Measurements from ENCODE around the gene CAPN2. TPM values are rescaled to one million over a fixed set of nuclear protein-coding genes. Genes with fewer than 3 reads are reported as not detected.

Gene CAPN2
- total RNA-seq, 1 donor from 2014 or later: 178 TPM

DNA sequence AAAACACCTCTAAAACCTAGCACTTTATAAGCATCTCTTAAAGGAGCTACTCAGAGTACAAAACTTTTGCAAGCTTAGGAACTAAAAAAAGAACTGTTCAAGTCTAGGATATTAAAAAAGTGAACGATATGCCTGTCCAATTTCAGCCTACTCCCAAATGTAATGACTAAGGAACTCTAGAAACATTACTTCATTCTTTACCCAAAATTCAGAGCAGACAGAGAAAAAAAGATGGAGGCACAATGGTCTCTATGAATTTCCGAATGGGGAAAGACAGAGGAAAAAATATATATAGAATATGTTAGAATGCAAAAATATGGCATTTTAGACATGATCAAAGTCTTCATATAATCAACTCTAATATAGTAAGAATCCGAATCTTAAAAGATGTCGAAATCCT, 72.2 kb downstream of the CAPN2 start:
- Histone ChIP-seq H3K9me3 (no peaks in the 10 kb centered on the region), H3K36me3 (peaks cover 34 to 41% of the 10 kb centered on the region in 2 donors), H3K27me3 (no peaks in the 10 kb centered on the region), H3K4me1 (peaks cover 3 to 24% of the 10 kb centered on the region in 2 donors), H3K4me3 (no peak overlapping the region), H3K27ac (peak overlapping the region; percentile 65 to 71)
- TF ChIP-seq, protein P1, sequence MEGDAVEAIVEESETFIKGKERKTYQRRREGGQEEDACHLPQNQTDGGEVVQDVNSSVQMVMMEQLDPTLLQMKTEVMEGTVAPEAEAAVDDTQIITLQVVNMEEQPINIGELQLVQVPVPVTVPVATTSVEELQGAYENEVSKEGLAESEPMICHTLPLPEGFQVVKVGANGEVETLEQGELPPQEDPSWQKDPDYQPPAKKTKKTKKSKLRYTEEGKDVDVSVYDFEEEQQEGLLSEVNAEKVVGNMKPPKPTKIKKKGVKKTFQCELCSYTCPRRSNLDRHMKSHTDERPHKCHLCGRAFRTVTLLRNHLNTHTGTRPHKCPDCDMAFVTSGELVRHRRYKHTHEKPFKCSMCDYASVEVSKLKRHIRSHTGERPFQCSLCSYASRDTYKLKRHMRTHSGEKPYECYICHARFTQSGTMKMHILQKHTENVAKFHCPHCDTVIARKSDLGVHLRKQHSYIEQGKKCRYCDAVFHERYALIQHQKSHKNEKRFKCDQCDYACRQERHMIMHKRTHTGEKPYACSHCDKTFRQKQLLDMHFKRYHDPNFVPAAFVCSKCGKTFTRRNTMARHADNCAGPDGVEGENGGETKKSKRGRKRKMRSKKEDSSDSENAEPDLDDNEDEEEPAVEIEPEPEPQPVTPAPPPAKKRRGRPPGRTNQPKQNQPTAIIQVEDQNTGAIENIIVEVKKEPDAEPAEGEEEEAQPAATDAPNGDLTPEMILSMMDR (IDR thresholded peaks at IDR 0.05): no peak
- no peak for DNase-seq (ENCODE audit: low spot score in 2 of 2)
- intact Hi-C loops (cut with DNase I): no loop called here

DNA sequence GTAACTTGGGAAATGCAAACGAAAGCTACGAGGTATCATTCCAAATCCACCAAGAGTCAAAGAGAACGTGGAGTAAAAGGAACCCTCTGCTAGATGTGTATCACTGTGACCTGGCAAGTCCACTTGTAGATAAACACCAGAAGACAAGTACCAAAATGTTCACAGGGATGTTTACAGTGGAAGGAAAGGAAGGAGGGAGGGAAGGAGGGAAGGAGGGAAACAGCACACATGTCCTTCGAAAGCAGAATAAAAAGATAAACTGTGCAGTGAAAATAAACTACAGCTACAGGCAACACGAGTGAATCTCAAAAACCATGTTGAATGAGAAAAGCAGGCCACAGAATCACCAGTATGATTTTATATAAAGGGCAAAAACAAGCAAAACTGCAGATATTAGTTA, 73.5 kb downstream of the CAPN2 start:
- Histone ChIP-seq H3K4me3 (no peak overlapping the region), H3K27ac (peak overlapping the region; percentile 65 to 71), H3K9me3 (no peaks in the 10 kb centered on the region), H3K4me1 (peaks cover 3 to 24% of the 10 kb centered on the region in 2 donors), H3K36me3 (peaks cover 27 to 34% of the 10 kb centered on the region in 2 donors), H3K27me3 (no peaks in the 10 kb centered on the region)
- DNase-seq (ENCODE audit: low spot score in 2 of 2): no peak
- intact Hi-C loops (cut with DNase I): no loop called here
- TF ChIP-seq, protein P1 (IDR thresholded peaks at IDR 0.05): no peak

DNA sequence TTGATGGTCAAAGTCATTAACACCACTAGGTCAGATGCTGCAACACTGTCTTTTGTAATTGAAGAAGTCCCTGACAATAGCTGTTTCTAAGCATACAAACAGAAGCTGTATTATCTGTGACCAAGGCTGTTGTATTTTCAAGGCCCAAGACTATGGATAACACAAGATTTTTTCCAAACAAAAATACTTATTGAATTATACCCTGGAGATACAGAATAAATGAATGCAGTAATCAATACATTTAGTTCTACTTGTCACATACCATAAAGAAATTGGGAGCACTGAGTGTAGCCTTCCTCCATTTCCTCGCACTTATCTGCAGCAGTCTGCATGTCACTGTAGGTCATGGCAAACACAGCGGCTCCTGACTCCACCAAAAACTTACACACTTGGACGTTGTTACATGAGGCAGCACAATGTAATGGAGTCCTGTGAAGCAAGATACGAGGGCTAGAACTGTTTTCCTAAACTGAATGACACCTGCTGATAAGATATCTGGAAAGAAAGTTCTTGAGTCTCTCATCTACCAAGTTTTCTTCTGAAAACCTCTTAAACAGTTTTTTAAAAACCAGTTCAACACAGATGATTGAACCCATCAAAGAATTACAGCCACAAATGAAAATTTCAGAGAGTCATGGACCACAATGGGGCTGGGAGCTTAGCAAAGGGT, 76.5 kb downstream of the CAPN2 start:
- Histone ChIP-seq H3K36me3 (peaks cover 25 to 26% of the 10 kb centered on the region in 2 donors), H3K9me3 (no peaks in the 10 kb centered on the region), H3K4me1 (peaks cover 3 to 22% of the 10 kb centered on the region in 2 donors), H3K27ac (peak overlapping the region in 1 of 2 donors; percentile 26), H3K27me3 (no peaks in the 10 kb centered on the region), H3K4me3 (no peak overlapping the region)
- intact Hi-C loops (cut with DNase I): no loop called here
- DNase-seq (ENCODE audit: low spot score in 2 of 2): no peak
- TF ChIP-seq, protein P1 (IDR thresholded peaks at IDR 0.05): no peak

DNA sequence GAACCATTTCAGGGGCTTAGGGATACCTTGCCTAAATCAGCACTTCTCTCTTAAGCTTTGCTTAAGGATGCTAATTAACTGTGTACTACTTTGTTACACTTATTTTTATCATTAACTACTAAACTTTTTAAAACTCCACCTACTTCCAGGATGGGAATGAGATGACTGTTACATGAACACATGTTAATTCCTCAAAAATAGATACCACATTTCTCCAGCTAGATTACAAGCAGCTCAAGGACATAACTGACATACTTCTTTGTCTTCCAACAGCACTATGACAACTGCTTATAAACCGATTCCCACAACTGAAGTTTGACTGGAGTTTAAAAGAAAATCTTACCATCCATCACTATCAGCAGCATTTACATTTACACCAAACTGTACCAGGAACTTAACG, 79.7 kb downstream of the CAPN2 start:
- H3K27me3 ChIP-seq: no peaks in the 10 kb centered on the region
- intact Hi-C loops (cut with DNase I): no loop called here
- H3K4me3 ChIP-seq: no peak overlapping the region
- TF ChIP-seq, protein P1 (IDR thresholded peaks at IDR 0.05): no peak
- H3K4me1 ChIP-seq: peaks cover 0 to 2% of the 10 kb centered on the region in 2 donors
- no peak overlapping the region for H3K27ac ChIP-seq
- peaks cover 24 to 29% of the 10 kb centered on the region in 2 donors for H3K36me3 ChIP-seq
- no peaks in the 10 kb centered on the region for H3K9me3 ChIP-seq
- DNase-seq (ENCODE audit: low spot score in 2 of 2): no peak

DNA sequence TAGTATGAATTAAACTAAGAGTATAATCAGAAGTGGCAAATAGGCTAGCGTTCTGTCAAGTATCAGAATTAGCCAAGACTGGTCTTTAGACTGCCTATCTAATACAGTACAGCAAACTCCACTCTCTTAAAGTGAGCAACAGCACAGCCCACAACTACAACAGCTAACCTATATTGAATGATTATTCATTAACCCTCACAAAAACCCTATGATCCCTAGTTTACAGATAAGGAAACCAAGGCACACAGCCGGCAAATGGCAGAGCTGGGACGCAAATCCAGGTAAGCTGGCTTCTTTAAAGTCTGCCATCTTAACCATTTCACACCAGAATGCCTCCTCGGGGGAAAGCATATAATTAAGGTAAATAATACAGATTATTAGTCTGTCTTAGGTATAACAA, 81.4 kb downstream of the CAPN2 start:
- Histone ChIP-seq H3K27me3 (no peaks in the 10 kb centered on the region), H3K4me1 (peaks cover 0 to 2% of the 10 kb centered on the region in 2 donors), H3K27ac (no peak overlapping the region), H3K36me3 (peaks cover 29 to 38% of the 10 kb centered on the region in 2 donors), H3K4me3 (no peak overlapping the region), H3K9me3 (no peaks in the 10 kb centered on the region)
- intact Hi-C loops (cut with DNase I): no loop called here
- TF ChIP-seq, protein P1 (IDR thresholded peaks at IDR 0.05): no peak
- no peak for DNase-seq (ENCODE audit: low spot score in 2 of 2)

Measured in ascending aorta (tissue), 2 donors.